ENCODE measurements around the gene MRPL4.
"Not testable (repeated sequence)": the region's sequence is repeated elsewhere in the genome, so short reads cannot be mapped to it uniquely, and the experiment has no call there.

The MRPL4 gene

GRCh38 chr19:10268071-10268470, 16.1 kb downstream of the MRPL4 start:
- peak; percentile 25 for DNase-seq

- peak; percentile 89 for DNase-seq
Measured at GRCh38 chr19:10269333-10270179, 17.5 kb downstream of the MRPL4 start.

- peak; percentile 79 for DNase-seq
Measured at GRCh38 chr19:10270180-10270615, 18.2 kb downstream of the MRPL4 start.

GRCh38 chr19:10270616-10271394, 18.8 kb downstream of the MRPL4 start, which contains the start of gene ICAM1:
ICAM1 (plus strand) TSS chr19:10271120; CDS start chr19:10271160, 40 bp downstream.
- peak; percentile 83 for DNase-seq

- DNase-seq, result peak; percentile 27
Measured at GRCh38 chr19:10271543-10272086, 19.6 kb downstream of the MRPL4 start.

GRCh38 chr19:10274589-10274988, 22.6 kb downstream of the MRPL4 start:
- no peak for DNase-seq

GRCh38 chr19:10277795-10278589, 26.0 kb downstream of the MRPL4 start:
- DNase-seq, result no peak

GRCh38 chr19:10278935-10279334, 26.9 kb downstream of the MRPL4 start:
- DNase-seq, result no peak

- DNase-seq, result no peak
Measured at GRCh38 chr19:10279737-10280442, 27.9 kb downstream of the MRPL4 start.

GRCh38 chr19:10282043-10282442, 30.0 kb downstream of the MRPL4 start:
- not testable (repeated sequence) for DNase-seq

- no peak for DNase-seq
Measured at GRCh38 chr19:10283301-10284064, 31.5 kb downstream of the MRPL4 start.

- no peak for DNase-seq
Measured at GRCh38 chr19:10284065-10284959, 32.3 kb downstream of the MRPL4 start.

GRCh38 chr19:10284960-10285278, 32.9 kb downstream of the MRPL4 start:
- no peak for DNase-seq

GRCh38 chr19:10285393-10285792, 33.4 kb downstream of the MRPL4 start:
- DNase-seq, result no peak

GRCh38 chr19:10286803-10287737, 35.1 kb downstream of the MRPL4 start, which contains the start of gene ICAM4:
ICAM4 (plus strand) TSS chr19:10286955; CDS start chr19:10287013, 58 bp downstream.
- no peak for DNase-seq

- DNase-seq, result no peak
Measured at GRCh38 chr19:10288662-10289166, 36.7 kb downstream of the MRPL4 start.

- DNase-seq, result no peak
Measured at GRCh38 chr19:10289167-10289835, 37.3 kb downstream of the MRPL4 start.

- DNase-seq, result no peak
Measured at GRCh38 chr19:10289836-10290356, 37.9 kb downstream of the MRPL4 start, which contains the start of gene ICAM5. ICAM5 (plus strand) TSS chr19:10289952; CDS start chr19:10290044, 92 bp downstream.
